Liver (tissue), 9 donors: Measurements from ENCODE around the gene VASN. TPM values are rescaled to one million over a fixed set of nuclear protein-coding genes. Genes with fewer than 3 reads are reported as not detected.
A peak's percentile ranks its signal among the peaks of the same experiment; 100 is the strongest.

Experiments
- DNase-seq: peaks from one replicate; pipeline ENCODE4 v3.0.0-alpha.2; 2017; ENCODE audit warnings: low spot score
- H3K27ac ChIP-seq, 2 donors: one replicate each; pipeline ENCODE4 v1.7.0; 2013; ENCODE audit warnings: inconsistent platforms in 2 of 2, low read length in 2 of 2, control low read depth in 1 of 2, low read depth in 1 of 2, mild to moderate bottlenecking in 1 of 2
- H3K27me3 ChIP-seq, 4 donors: one replicate each; pipeline versions ENCODE4 v1.6.1 to v1.7.0; 2013; ENCODE audit warnings: low read length in 3 of 4, inconsistent platforms in 1 of 4, mild to moderate bottlenecking in 1 of 4, moderate library complexity in 1 of 4; ENCODE audit not compliant: control insufficient read depth in 4 of 4, insufficient read depth in 4 of 4
- H3K36me3 ChIP-seq, 4 donors: one replicate each; pipeline versions ENCODE4 v1.6.1 to v1.7.0; 2013; ENCODE audit warnings: low read length in 3 of 4, mild to moderate bottlenecking in 3 of 4, low read depth in 1 of 4, moderate library complexity in 1 of 4; ENCODE audit not compliant: control insufficient read depth in 4 of 4, insufficient read depth in 3 of 4
- H3K4me1 ChIP-seq, 4 donors: one replicate each; pipeline versions ENCODE4 v1.6.1 to v1.7.0; 2013; ENCODE audit warnings: low read length in 3 of 4, mild to moderate bottlenecking in 3 of 4, moderate library complexity in 1 of 4; ENCODE audit not compliant: control insufficient read depth in 4 of 4, insufficient read depth in 4 of 4
- H3K4me3 ChIP-seq, 3 donors: one replicate each; pipeline versions ENCODE4 v1.6.1 to v1.7.0; 2013; ENCODE audit warnings: low read length in 3 of 3, control low read depth in 1 of 3, low read depth in 1 of 3, mild to moderate bottlenecking in 1 of 3
- H3K9ac ChIP-seq, 2 donors: one replicate each; pipeline ENCODE4 v1.7.0; 2013; ENCODE audit warnings: low read length in 2 of 2, mild to moderate bottlenecking in 2 of 2, moderate library complexity in 2 of 2, control low read depth in 1 of 2, low read depth in 1 of 2
- H3K9me3 ChIP-seq, 4 donors: one replicate each; pipeline versions ENCODE4 v1.6.1 to v1.7.0; 2013; ENCODE audit warnings: low read length in 3 of 4; ENCODE audit not compliant: control insufficient read depth in 4 of 4
- ATF3 ChIP-seq: IDR thresholded peaks from 2 replicates; pipeline ENCODE4 v1.6.1; 2016; ENCODE audit warnings: antibody characterized with exemption
- CTCF ChIP-seq: fragments of 150-350 bp; IDR thresholded peaks from 2 replicates; pipeline ENCODE4 v1.5.1; 2017; ENCODE audit warnings: improper control_type of control experiment, low read depth, low read length; ENCODE audit not compliant: missing input control
- EGR1 ChIP-seq, 2 donors: IDR thresholded peaks; 2 replicates each; pipeline ENCODE4 v1.6.1; 2016 to 2018; ENCODE audit warnings: antibody characterized with exemption in 2 of 2, low read depth in 2 of 2
- FOXA1 ChIP-seq: IDR thresholded peaks from 2 replicates; pipeline ENCODE4 v1.6.1; 2016; ENCODE audit warnings: antibody characterized with exemption
- FOXA2 ChIP-seq: IDR thresholded peaks from 2 replicates; pipeline ENCODE4 v1.6.1; 2016; ENCODE audit warnings: antibody characterized with exemption
- GABPA ChIP-seq, 2 donors: IDR thresholded peaks in 1 of 2; conservative IDR thresholded peaks in 1 of 2; 2 replicates each; pipeline ENCODE4 v1.6.1; 2016; ENCODE audit warnings: antibody characterized with exemption in 2 of 2, mild to moderate bottlenecking in 1 of 2, moderate library complexity in 1 of 2
- HNF4A ChIP-seq, 2 donors: conservative IDR thresholded peaks; 2 replicates each; pipeline ENCODE4 v1.6.1; 2016; ENCODE audit warnings: antibody characterized with exemption in 2 of 2, mild to moderate bottlenecking in 2 of 2
- HNF4G ChIP-seq: IDR thresholded peaks from 2 replicates; pipeline ENCODE4 v1.6.1; 2016; ENCODE audit warnings: antibody characterized with exemption
- JUND ChIP-seq, 2 donors: IDR thresholded peaks; 2 replicates each; pipeline ENCODE4 v1.6.1; 2016; ENCODE audit warnings: antibody characterized with exemption in 2 of 2
- MAX ChIP-seq: IDR thresholded peaks from 2 replicates; pipeline ENCODE4 v1.6.1; 2016; ENCODE audit warnings: antibody characterized with exemption
- NR2F2 ChIP-seq: IDR thresholded peaks from 2 replicates; pipeline ENCODE4 v1.6.1; 2016; ENCODE audit warnings: antibody characterized with exemption
- RAD21 ChIP-seq, 2 donors: IDR thresholded peaks; 2 replicates each; pipeline ENCODE4 v1.6.1; 2016; ENCODE audit warnings: antibody characterized with exemption in 2 of 2, mild to moderate bottlenecking in 2 of 2
- REST ChIP-seq: IDR thresholded peaks from 2 replicates; pipeline ENCODE4 v1.6.1; 2016; ENCODE audit warnings: antibody characterized with exemption, mild to moderate bottlenecking
- RXRA ChIP-seq, 2 donors: IDR thresholded peaks; 2 replicates each; pipeline ENCODE4 v1.6.1; 2017 to 2018; ENCODE audit warnings: antibody characterized with exemption in 2 of 2, mild to moderate bottlenecking in 1 of 2
- SP1 ChIP-seq: IDR thresholded peaks from 2 replicates; pipeline ENCODE4 v1.6.1; 2018; ENCODE audit warnings: antibody characterized with exemption, mild to moderate bottlenecking
- TAF1 ChIP-seq: conservative IDR thresholded peaks from 2 replicates; pipeline ENCODE4 v1.6.1; 2016; ENCODE audit warnings: antibody characterized with exemption, mild to moderate bottlenecking
- ZBTB33 ChIP-seq: IDR thresholded peaks from 2 replicates; pipeline ENCODE4 v1.6.1; 2016; ENCODE audit warnings: antibody characterized with exemption
- WGBS: extraction: QIAGEN DNeasy Blood & Tissue Kit; methylation state at CpG from one replicate; pipeline ENCODE4 v1.1.7; 2013; 5-methylcytosine and 5-hydroxymethylcytosine counted together
- polyA plus RNA-seq, 2 donors: library from polyadenylated mRNA; stranded (reverse) in 1 of 2; unstranded in 1 of 2; fragments of 200-250 nt in 1 of 2; fragments of >200 nt in 1 of 2; fragmentation: Nextera tagmentation in 1 of 2; extraction: Ambion mirVana in 1 of 2; gene quantifications; one replicate each; pipeline versions ENCODE4 v1.2.1 to v1.2.3, GENCODE V29; 2013 to 2015
- total RNA-seq, 2 donors: library from RNA; depleted of rRNA; stranded (reverse); fragments of >200 nt; gene quantifications; one replicate each; pipeline ENCODE4 v1.2.3, GENCODE V29; 2014
- donor health status: healthy.
- donor health status: healthy.
- donor health status: healthy.
- donor health status: healthy.
- donor health status: healthy.

VASN gene
- total and polyA plus RNA-seq, 4 donors, result 6.2 to 26.9 (median 21.2) TPM

GRCh38 chr16:4330277-4330874 is 41.3 kb upstream of the VASN start:
- no peaks in the 10 kb centered on the region for H3K36me3 ChIP-seq
- no peaks in the 10 kb centered on the region for H3K27me3 ChIP-seq
- no peak overlapping the region for H3K9ac ChIP-seq
- no peak overlapping the region for H3K4me3 ChIP-seq
- peak; percentile 81 for DNase-seq
- H3K27ac ChIP-seq, result no peak overlapping the region
- peaks cover 5 to 21% (median 11%) of the 10 kb centered on the region in 4 donors for H3K4me1 ChIP-seq
- WGBS, result 38% methylated on average over 14 of the region's 14 CpGs
- H3K9me3 ChIP-seq, result no peaks in the 10 kb centered on the region
- TF ChIP-seq RAD21 (IDR thresholded peaks at IDR 0.05) (peak; percentile 93 to 95), REST (no peak), CTCF (peak; percentile 95), FOXA2 (no peak), ATF3 (no peak)

GRCh38 chr16:4332083-4332482 is 39.6 kb upstream of the VASN start:
- H3K27me3 ChIP-seq, result no peaks in the 10 kb centered on the region
- DNase-seq, result no peak
- no peak overlapping the region for H3K27ac ChIP-seq
- H3K4me1 ChIP-seq, result peaks cover 5 to 21% (median 11%) of the 10 kb centered on the region in 4 donors
- H3K4me3 ChIP-seq, result no peak overlapping the region
- H3K36me3 ChIP-seq, result peaks cover 0 to 2% (median 0%) of the 10 kb centered on the region in 4 donors
- no peaks in the 10 kb centered on the region for H3K9me3 ChIP-seq
- WGBS, result 90% methylated on average over 14 of the region's 14 CpGs
- no peak overlapping the region for H3K9ac ChIP-seq
- TF ChIP-seq FOXA1, result no peak
- no peak for TF ChIP-seq RAD21 (IDR thresholded peaks at IDR 0.05)
- TF ChIP-seq SP1, result no peak
- no peak for TF ChIP-seq TAF1
- TF ChIP-seq EGR1 (IDR thresholded peaks at IDR 0.05; ENCODE audit: low read depth in 2 of 2), result no peak
- TF ChIP-seq JUND (IDR thresholded peaks at IDR 0.05), result no peak
- TF ChIP-seq ZBTB33, result no peak
- no peak for TF ChIP-seq NR2F2
- no peak for TF ChIP-seq RXRA (IDR thresholded peaks at IDR 0.05)
- no peak for TF ChIP-seq ATF3
- no peak for TF ChIP-seq HNF4G
- TF ChIP-seq MAX, result no peak
- no peak for TF ChIP-seq REST
- no peak for TF ChIP-seq HNF4A (conservative IDR thresholded peaks at IDR 0.05)
- TF ChIP-seq FOXA2, result no peak
- no peak for TF ChIP-seq CTCF
- no peak for TF ChIP-seq GABPA (IDR thresholded peaks at IDR 0.05 in 1 of 2, conservative IDR thresholded peaks at IDR 0.05 in 1 of 2)
